RKO (cell line): ENCODE measurements around the gene XPNPEP3.

Experiments
- DNase-seq: peaks from one replicate; pipeline ENCODE4 v3.0.0-alpha.2; 2016; ENCODE audit warnings: low spot score

XPNPEP3 gene

GRCh38 chr22:40950962-40951794 lies 94.2 kb downstream of the XPNPEP3 start, which contains the start of gene RBX1:
RBX1 (plus strand) TSS chr22:40951378; CDS start chr22:40951399, 21 bp downstream.
- DNase-seq: peak; percentile 98

GRCh38 chr22:40951795-40952605 lies 95.1 kb downstream of the XPNPEP3 start:
- DNase-seq: peak; percentile 30

DNA sequence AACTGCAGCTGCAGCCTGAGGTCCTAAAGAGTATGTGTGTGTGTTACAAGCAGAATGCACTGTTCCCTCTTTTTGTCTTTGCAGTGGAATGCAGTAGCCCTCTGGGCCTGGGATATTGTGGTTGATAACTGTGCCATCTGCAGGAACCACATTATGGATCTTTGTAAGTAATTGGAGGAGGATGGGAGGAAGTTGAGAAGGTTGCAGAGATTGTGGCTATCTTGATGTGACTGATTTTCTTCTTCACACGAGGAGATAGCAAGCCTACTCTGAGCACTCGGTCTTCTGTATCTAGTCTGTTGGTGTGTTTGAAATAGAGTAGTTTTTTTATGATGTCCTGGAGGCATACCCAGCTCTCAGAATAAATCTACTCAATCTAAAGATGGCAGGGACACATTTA lies 96.5 kb downstream of the XPNPEP3 start:
- no peak for DNase-seq

GRCh38 chr22:40954113-40954512 lies 97.2 kb downstream of the XPNPEP3 start:
- DNase-seq: no peak

- DNase-seq: no peak
Observed at GRCh38 chr22:40955571-40955970, 98.6 kb downstream of the XPNPEP3 start.

- DNase-seq: no peak
Observed at GRCh38 chr22:40957601-40958000, 100.7 kb downstream of the XPNPEP3 start.

DNA sequence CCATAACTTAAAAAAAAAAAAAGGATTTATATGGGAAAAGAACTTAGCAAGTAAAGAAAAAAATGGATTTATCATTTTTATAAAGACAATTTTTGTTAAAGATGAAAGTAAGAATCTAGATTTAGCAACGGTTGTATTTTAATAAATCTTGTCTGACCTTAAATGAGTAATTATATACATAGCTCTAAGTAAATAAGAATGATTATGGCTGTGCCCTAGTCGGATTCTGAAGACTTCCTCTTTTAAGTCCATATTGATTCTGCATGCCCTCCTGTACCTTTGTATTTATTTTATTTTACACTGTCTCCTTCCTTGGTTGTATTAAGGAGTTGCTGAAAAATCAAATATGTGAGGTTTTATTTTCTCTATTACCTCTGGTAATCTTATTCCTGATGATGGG lies 101.4 kb downstream of the XPNPEP3 start:
- no peak for DNase-seq

DNA sequence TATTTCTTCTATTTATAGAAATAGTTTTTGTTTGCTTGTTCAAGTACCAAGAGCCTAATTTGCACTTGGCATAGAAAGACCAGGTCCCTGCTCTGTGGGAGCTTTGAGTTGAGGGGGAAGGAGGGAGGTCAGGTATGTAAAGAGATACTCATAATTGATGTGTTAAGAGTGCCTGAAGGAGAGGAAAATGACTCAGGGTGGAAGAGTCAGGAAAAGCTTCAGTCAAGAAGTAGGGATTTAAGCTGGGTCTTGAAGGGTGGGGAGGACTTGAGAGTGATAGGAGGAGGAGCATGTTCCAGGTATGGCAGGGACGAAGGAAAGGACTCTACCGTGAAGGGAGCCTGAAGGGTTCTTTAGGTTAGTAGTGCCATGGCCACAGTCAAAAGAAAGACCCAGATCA lies 103.2 kb downstream of the XPNPEP3 start:
- no peak for DNase-seq

DNA sequence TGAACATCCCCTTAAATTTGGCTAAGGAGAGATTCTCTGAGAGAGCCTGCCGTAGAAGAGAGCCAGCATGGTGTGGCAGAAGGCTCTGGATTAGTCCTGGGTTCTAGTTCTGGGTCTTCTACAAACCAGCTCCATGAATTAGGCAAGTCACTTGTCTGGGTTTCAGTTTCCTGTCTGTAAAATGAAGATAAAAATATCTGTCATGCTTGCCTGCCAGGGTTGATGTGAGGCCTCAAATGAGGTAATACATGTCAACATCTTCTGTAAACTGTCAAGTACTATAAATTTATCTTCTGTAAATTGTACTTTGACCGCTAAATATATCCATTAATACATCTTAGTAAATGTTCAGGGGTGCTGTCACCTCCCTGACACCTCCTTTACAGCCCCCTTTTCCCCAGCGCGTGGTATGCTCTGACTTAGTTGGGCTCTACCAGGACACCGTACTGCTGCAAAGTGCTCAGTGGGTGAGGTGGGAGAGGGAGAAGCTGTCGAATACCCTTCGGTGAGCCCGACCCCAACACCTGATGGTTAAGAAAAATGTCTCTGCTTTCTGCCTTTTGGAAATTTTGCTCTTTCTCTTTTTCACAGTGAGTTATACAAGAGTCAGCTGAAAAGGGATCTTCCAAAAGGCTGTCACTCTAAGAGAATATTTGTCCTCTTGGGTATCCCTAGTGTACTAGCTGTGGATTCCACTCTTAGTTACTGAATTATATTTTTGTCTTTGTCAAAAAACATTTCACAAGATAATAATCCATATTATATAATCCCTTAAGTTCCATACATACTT lies 109.2 kb downstream of the XPNPEP3 start:
- DNase-seq: no peak

DNA sequence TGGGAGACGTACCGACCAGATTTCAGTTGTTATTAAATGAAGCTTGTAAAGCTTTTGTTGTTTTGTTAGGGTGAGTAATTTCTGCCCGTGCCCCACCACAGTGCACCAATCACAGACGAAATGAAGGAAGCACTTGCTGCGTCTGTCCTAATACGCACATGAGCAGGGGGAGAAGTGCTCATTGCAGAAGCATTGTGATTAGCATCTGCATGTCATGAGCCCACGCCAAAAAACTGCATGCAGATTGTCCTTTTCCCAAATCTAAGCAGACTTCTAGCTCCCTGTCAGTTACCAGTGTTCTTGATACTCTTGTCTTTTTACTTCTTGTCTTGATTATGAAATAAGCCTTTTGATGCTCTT lies 109.8 kb downstream of the XPNPEP3 start:
- DNase-seq: no peak

GRCh38 chr22:40967111-40967760 lies 110.3 kb downstream of the XPNPEP3 start:
- DNase-seq: no peak

DNA sequence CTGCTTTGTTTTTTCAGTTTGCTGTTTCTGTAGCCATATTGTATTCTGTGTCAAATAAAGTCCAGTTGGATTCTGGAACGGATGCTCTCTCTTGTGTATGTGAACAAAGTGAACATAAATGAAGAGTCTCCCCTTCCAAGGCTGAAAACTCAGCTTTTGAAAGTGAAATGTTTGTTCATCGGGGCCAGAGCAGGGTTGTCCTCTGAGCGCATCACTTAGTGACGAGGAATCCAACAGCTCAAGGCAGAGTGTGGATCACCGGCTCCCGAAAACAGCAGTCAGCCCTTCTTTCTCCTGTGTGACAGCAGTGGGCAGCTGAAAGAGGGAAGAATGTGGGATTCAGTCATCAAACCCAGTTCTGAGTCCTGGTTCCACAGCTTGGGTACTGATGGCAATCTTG lies 115.6 kb downstream of the XPNPEP3 start:
- DNase-seq: no peak

- DNase-seq: no peak
Observed at GRCh38 chr22:40973144-40973543, 116.2 kb downstream of the XPNPEP3 start.

GRCh38 chr22:40975366-40975765 lies 118.4 kb downstream of the XPNPEP3 start:
- no peak for DNase-seq

- no peak for DNase-seq
Observed at GRCh38 chr22:40976866-40977700, 120.1 kb downstream of the XPNPEP3 start.

GRCh38 chr22:40979198-40979597 lies 122.2 kb downstream of the XPNPEP3 start:
- DNase-seq: no peak

DNA sequence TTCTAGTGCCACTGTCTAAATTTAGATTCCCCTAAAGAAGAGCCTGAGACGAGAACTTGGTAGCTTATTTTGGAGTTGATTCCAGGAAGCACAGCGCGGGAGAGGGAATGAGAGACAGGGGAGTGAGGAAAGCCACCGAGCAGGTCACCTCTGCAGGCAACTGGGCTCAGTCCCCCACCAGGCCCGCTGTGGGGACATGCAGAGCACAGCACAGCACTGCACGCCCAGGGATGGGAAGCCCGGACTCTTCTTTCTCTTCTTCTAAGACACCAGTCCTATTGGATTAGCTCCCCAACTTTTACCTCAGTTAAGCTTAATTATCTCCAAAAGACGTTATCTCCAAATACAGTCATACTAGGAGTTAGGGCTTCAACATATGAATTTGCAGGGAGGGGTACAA lies 122.9 kb downstream of the XPNPEP3 start:
- DNase-seq: no peak
